ENCODE results near the gene FYN.

DNA sequence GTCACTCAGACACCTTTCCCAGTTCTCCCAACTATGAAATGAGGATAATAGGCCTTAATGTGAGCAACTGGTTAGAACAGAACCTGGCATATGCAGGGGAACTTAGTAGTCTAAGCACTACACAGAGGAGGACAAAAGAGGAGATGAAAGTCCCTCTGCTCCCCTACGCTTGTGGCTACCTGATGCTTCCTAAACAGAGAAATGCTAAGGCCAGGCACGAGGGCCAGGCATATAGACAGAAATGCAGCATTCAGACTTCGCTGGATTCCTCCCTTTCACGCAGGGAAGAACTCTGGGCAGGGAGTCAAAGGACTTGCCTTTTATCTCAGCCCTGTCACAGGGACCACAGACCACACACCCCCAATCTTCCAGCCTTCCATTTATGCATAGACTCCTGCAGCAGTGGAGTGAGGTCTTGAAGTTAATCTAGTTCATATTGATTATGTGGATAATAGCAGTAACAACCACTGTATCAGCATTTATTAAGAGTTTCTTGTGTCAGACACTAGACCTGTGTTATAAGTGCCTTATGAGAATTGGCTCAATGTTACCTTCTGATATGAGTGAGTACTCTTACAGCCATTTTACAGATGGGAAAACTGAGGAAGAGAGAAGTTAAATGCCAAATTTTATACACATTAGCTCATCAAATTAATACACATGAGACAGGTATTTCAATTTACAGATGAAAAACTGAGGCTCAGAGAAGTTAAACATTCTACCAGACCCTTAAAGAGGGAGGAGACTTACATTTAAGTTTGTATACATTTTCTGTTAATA, 240.6 kb downstream of the FYN start:
- TF ChIP-seq, protein P1, sequence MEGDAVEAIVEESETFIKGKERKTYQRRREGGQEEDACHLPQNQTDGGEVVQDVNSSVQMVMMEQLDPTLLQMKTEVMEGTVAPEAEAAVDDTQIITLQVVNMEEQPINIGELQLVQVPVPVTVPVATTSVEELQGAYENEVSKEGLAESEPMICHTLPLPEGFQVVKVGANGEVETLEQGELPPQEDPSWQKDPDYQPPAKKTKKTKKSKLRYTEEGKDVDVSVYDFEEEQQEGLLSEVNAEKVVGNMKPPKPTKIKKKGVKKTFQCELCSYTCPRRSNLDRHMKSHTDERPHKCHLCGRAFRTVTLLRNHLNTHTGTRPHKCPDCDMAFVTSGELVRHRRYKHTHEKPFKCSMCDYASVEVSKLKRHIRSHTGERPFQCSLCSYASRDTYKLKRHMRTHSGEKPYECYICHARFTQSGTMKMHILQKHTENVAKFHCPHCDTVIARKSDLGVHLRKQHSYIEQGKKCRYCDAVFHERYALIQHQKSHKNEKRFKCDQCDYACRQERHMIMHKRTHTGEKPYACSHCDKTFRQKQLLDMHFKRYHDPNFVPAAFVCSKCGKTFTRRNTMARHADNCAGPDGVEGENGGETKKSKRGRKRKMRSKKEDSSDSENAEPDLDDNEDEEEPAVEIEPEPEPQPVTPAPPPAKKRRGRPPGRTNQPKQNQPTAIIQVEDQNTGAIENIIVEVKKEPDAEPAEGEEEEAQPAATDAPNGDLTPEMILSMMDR (IDR thresholded peaks at IDR 0.05; ENCODE audit: low read depth, low read length, poor library complexity, severe bottlenecking): no peak
- TF ChIP-seq EZH2phosphoT487 (IDR thresholded peaks at IDR 0.05; ENCODE audit: borderline replicate concordance, low read length): no peak

Measured in DOHH2 (cell line).